ENCODE measurements around the gene NFIX.

DNA sequence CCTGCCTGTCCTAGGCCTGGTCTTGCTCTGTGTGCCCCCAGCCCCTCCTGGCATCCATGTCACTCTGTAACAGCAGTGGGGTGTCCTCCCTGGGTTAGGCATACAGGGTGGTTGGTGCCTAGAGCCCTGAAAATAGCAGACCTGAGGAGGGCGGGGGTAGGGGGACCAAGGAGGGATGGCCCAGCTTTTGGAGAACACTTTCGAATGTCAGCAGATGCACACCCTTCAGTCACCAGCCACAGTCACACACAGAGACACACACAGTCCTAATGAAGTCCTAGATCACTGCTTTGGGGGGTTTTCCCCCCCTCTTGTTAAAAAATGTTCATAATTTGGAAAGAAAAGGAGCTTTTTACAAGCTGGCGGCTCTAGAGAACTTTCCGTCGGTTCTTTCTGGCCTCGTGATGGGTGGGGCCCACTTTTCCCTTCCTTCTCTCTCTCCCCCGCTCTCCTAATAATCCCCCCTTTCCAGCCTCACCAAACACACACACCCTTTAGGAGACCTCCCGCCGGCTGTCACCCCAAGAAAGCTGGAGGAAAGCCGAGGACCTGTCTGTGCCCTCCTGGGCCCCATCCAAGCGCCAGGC lies 59.4 kb downstream of the NFIX start:
- TF ChIP-seq, protein P1, sequence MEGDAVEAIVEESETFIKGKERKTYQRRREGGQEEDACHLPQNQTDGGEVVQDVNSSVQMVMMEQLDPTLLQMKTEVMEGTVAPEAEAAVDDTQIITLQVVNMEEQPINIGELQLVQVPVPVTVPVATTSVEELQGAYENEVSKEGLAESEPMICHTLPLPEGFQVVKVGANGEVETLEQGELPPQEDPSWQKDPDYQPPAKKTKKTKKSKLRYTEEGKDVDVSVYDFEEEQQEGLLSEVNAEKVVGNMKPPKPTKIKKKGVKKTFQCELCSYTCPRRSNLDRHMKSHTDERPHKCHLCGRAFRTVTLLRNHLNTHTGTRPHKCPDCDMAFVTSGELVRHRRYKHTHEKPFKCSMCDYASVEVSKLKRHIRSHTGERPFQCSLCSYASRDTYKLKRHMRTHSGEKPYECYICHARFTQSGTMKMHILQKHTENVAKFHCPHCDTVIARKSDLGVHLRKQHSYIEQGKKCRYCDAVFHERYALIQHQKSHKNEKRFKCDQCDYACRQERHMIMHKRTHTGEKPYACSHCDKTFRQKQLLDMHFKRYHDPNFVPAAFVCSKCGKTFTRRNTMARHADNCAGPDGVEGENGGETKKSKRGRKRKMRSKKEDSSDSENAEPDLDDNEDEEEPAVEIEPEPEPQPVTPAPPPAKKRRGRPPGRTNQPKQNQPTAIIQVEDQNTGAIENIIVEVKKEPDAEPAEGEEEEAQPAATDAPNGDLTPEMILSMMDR (IDR thresholded peaks at IDR 0.05) = no peak
- TF ChIP-seq POLR2A (IDR thresholded peaks at IDR 0.05) = no peak
